ENCODE measurements around the gene VPS13A. TPM values are rescaled to one million over a fixed set of nuclear protein-coding genes. Genes with fewer than 3 reads are reported as not detected.

VPS13A gene
- total RNA-seq, 4 donors from 2014 or later, result 20.4 to 33.5 (median 30.4) TPM

- no peak for DNase-seq (ENCODE audit: low spot score)
- no peak for ATAC-seq (ENCODE audit: low FRiP score)
- no peak for TF ChIP-seq CTCF (IDR thresholded peaks at IDR 0.05)
Observed at GRCh38 chr9:77426712-77427111, 249.4 kb downstream of the VPS13A start.

GRCh38 chr9:77427256-77427927, 250.1 kb downstream of the VPS13A start:
- ATAC-seq (ENCODE audit: low FRiP score) (no peak), DNase-seq (ENCODE audit: low spot score) (no peak)
- no peak for TF ChIP-seq CTCF (IDR thresholded peaks at IDR 0.05)

GRCh38 chr9:77429928-77430327, 252.6 kb downstream of the VPS13A start:
- TF ChIP-seq CTCF (IDR thresholded peaks at IDR 0.05), result no peak
- ATAC-seq (ENCODE audit: low FRiP score), result no peak
- no peak for DNase-seq (ENCODE audit: low spot score)

GRCh38 chr9:77432053-77432452, 254.7 kb downstream of the VPS13A start:
- DNase-seq (ENCODE audit: low spot score), result no peak

GRCh38 chr9:77433675-77434445, 256.5 kb downstream of the VPS13A start:
- peak; percentile 61 for ATAC-seq (ENCODE audit: low FRiP score)
- TF ChIP-seq CTCF (IDR thresholded peaks at IDR 0.05), result peak in 1 of 3 donors; percentile 79

More at GRCh38 chr9:77432053-77432452, 254.7 kb downstream of the VPS13A start:
- ATAC-seq (ENCODE audit: low FRiP score), result no peak
- TF ChIP-seq CTCF (IDR thresholded peaks at IDR 0.05), result no peak

GRCh38 chr9:77435277-77435676, 257.9 kb downstream of the VPS13A start:
- ATAC-seq (ENCODE audit: low FRiP score) (no peak), DNase-seq (ENCODE audit: low spot score) (no peak)
- TF ChIP-seq CTCF (IDR thresholded peaks at IDR 0.05), result no peak

More at GRCh38 chr9:77433675-77434445, 256.5 kb downstream of the VPS13A start:
- DNase-seq (ENCODE audit: low spot score), result no peak

Measured in omental fat pad (tissue), 4 donors.